SK-N-SH treated with all-trans-retinoic acid at 6 μM for 48 hours (cell line): ENCODE data around the gene AZIN2.

ENCODE experiments used
- ZFP30 ChIP-seq: fragments of 450-650 bp; formaldehyde crosslinking; IDR thresholded peaks from 2 replicates; pipeline ENCODE4 v1.5.0; 2022; ENCODE audit warnings: mild to moderate bottlenecking, moderate library complexity
- ZNF70 ChIP-seq: fragments of 450-650 bp; formaldehyde crosslinking; IDR thresholded peaks from 2 replicates; pipeline ENCODE4 v1.5.0; 2020; ENCODE audit warnings: mild to moderate bottlenecking, moderate library complexity
- ZNF8 ChIP-seq: fragments of 450-650 bp; formaldehyde crosslinking; IDR thresholded peaks from 2 replicates; pipeline ENCODE4 v1.5.0; 2020; ENCODE audit warnings: mild to moderate bottlenecking, moderate library complexity
- TF ChIP-seq, protein P1 (sequence below): fragments of 250-450 bp; sonication (Bioruptor Pico); IDR thresholded peaks from 2 replicates; pipeline ENCODE4 v1.5.1; 2021; ENCODE audit warnings: mild to moderate bottlenecking, moderate library complexity
- TF ChIP-seq, protein P2 (sequence below): fragments of 250-450 bp; sonication (Bioruptor Pico); IDR thresholded peaks from 2 replicates; pipeline ENCODE4 v1.8.0; 2020; ENCODE audit warnings: mild to moderate bottlenecking, moderate library complexity, borderline replicate concordance
- TF ChIP-seq, protein P3 (sequence below): fragments of 250-450 bp; sonication (Bioruptor Pico); IDR thresholded peaks from 2 replicates; pipeline ENCODE4 v1.5.0; 2020; ENCODE audit warnings: mild to moderate bottlenecking, moderate library complexity

DNA sequence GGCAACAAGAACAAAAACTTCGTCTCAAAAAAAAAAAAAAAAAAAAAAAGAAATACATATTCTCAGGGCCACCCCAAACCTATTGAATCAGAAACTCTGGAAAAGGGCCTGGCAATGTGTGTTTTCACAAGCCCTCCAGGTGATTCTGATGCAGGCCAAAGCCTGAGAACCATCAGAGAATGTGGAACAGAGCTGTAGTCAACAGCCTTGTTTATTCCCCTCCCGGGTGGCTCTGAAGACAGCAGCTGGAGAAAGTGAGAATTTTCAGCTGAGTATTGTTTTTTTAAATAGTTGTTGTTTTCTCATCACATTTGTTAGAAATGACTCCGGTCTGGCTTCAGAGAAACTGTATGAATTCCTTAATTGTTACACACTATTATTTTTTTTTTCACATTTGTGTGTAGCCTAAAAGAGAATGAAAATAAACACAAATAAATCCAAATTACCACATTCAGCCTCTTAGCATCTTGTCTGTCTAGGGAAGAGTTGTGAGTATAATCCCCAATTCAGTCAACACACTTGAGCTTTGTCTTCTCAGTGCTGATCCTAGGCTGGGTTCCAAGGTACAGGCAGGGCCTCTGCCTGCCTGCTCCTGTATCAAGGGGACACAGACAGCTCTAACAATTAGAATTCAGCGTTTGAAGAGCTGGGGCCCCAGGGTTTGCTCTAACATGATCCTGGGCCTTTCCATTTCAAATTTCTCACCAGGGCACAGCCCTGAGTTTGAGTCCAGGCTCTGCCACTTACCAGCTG is 6.6 kb upstream of the AZIN2 start:
- no peak for TF ChIP-seq ZNF70 (CRISPR knock-in tag)
- TF ChIP-seq, protein P1, sequence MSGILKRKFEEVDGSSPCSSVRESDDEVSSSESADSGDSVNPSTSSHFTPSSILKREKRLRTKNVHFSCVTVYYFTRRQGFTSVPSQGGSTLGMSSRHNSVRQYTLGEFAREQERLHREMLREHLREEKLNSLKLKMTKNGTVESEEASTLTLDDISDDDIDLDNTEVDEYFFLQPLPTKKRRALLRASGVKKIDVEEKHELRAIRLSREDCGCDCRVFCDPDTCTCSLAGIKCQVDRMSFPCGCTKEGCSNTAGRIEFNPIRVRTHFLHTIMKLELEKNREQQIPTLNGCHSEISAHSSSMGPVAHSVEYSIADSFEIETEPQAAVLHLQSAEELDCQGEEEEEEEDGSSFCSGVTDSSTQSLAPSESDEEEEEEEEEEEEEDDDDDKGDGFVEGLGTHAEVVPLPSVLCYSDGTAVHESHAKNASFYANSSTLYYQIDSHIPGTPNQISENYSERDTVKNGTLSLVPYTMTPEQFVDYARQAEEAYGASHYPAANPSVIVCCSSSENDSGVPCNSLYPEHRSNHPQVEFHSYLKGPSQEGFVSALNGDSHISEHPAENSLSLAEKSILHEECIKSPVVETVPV (CRISPR knock-in tag): no peak
- TF ChIP-seq, protein P2, sequence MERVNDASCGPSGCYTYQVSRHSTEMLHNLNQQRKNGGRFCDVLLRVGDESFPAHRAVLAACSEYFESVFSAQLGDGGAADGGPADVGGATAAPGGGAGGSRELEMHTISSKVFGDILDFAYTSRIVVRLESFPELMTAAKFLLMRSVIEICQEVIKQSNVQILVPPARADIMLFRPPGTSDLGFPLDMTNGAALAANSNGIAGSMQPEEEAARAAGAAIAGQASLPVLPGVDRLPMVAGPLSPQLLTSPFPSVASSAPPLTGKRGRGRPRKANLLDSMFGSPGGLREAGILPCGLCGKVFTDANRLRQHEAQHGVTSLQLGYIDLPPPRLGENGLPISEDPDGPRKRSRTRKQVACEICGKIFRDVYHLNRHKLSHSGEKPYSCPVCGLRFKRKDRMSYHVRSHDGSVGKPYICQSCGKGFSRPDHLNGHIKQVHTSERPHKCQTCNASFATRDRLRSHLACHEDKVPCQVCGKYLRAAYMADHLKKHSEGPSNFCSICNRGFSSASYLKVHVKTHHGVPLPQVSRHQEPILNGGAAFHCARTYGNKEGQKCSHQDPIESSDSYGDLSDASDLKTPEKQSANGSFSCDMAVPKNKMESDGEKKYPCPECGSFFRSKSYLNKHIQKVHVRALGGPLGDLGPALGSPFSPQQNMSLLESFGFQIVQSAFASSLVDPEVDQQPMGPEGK (CRISPR knock-in tag): no peak
- TF ChIP-seq ZFP30: no peak
- TF ChIP-seq, protein P3, sequence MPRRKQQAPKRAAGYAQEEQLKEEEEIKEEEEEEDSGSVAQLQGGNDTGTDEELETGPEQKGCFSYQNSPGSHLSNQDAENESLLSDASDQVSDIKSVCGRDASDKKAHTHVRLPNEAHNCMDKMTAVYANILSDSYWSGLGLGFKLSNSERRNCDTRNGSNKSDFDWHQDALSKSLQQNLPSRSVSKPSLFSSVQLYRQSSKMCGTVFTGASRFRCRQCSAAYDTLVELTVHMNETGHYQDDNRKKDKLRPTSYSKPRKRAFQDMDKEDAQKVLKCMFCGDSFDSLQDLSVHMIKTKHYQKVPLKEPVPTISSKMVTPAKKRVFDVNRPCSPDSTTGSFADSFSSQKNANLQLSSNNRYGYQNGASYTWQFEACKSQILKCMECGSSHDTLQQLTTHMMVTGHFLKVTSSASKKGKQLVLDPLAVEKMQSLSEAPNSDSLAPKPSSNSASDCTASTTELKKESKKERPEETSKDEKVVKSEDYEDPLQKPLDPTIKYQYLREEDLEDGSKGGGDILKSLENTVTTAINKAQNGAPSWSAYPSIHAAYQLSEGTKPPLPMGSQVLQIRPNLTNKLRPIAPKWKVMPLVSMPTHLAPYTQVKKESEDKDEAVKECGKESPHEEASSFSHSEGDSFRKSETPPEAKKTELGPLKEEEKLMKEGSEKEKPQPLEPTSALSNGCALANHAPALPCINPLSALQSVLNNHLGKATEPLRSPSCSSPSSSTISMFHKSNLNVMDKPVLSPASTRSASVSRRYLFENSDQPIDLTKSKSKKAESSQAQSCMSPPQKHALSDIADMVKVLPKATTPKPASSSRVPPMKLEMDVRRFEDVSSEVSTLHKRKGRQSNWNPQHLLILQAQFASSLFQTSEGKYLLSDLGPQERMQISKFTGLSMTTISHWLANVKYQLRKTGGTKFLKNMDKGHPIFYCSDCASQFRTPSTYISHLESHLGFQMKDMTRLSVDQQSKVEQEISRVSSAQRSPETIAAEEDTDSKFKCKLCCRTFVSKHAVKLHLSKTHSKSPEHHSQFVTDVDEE (CRISPR knock-in tag): no peak
- TF ChIP-seq ZNF8 (CRISPR knock-in tag): no peak
